ENCODE measurements around the gene PLAAT3. TPM values are rescaled to one million over a fixed set of nuclear protein-coding genes. Genes with fewer than 3 reads are reported as not detected.

The PLAAT3 gene
- total RNA-seq: 18.5 and 40.7 TPM in 2 replicates

DNA sequence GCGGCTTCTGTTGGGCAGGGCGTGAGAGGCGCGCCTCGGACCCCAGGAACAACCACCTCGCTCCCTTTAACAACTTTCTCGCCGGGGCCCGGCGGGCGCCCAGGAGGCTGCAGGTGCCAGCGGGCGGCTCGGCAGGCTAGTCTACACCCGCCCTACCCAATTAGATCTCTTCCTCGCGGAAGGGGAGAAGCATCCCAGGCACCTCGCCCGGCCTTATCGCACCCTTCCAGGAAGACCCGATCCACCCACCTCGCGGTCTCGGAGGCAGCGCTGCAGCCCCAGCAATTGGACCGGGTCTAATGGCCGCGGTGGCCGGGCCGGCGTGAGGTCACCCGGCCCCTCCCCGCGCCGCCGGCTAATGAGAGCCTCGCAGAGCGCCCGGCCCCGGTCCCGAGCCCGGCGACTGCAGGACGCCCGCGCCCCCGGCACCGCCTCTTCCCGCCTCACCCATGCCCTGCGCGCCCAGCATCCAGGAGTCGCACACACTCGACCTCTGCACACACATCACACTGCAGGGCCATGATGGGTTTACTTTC, at the start of gene PLAAT3:
Gene PLAAT3 (minus strand): TSS at position 298 of the 536 bp plus-strand sequence. CDS start 419 bp downstream, outside the sequence.

DNA sequence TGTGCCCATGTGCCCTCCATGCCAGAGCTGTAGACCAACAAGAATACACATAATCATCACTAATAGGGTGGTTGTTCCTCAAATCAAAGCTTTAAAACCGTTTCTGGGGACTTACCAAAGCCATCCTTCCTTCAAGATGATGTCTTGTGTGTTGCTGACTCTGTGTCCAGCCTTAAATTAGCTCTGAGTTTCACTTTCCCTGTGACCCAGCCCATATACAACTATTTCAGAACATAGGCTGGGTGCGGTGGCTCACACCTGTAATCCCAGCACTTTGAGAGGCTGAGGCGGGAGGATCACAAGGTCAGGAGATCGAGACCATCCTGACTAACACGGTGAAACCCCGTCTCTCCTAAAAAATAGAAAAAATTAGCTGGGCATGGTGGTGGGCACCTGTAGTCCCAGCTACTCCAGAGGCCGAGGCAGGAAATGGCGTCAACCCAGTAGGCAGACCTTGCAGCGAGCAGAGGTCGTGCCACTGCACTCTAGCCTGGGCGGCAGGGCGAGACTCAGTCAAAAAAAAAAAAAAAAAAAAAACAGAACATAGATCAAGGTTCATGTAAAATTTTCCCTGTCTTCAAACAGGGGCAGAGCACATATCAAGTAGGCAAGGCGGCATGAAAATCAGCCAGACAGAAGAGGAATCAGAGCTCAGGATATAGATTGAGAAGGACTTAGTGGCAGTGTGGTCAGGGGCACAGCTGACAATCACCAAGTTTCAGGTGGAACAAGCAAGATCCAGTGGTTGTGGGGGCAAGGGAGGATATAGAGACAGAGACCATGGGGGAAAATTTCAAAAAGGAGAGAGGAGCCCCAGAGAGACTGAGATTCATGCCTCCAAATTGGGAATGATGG, 50.8 kb downstream of the PLAAT3 start, which contains the start of gene PLAAT2:
Gene PLAAT2 (minus strand): TSS at position 179 of the 855 bp plus-strand sequence. CDS start 55 bp downstream, at position 124.

DNA sequence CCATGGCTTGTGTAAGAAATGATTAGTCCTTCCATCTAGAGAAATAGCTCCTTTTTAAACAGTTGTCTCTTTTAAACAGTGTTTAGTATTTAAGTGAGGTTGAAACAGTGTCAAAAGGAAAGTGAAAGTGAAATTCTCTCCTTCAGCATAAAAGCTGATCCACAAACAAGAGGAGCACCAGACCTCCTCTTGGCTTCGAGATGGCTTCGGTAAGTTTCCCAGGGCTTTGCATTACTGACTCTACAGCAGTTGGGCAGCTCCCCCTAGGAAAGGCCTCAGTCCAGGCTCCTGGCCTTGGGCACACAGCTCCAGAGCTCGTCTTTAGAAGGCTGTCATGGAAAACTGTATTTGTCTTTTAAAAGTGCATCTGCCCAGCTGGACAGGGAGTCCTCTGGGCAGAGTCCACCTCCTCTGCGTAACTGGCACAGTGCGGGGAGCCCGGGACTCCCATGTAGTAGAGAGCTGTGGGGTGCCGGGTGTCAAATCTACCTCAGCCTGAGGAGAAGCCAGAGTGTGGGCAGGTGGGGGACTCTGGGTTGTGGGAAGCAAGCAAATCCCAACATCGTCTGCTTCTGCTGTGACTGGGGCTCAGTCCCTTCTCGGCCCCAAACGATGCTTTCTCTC, 77.5 kb downstream of the PLAAT3 start, which contains the start of gene PLAAT4:
Gene PLAAT4 (plus strand): TSS at position 140 of the 624 bp plus-strand sequence. CDS start 61 bp downstream, at position 201.

Other genes with a start within 250 kb of the PLAAT3 start
- gene SLC22A9, start 244.6 kb downstream of the PLAAT3 start, total RNA-seq: not detected in 2 replicates
- gene PLAAT5, start 123.3 kb downstream of the PLAAT3 start, total RNA-seq: 0.09 and 0.14 TPM in 2 replicates
- 0.09 TPM in 1 of 2 replicates, not detected in the other for gene LGALS12, start 108.3 kb downstream of the PLAAT3 start, total RNA-seq
- 15.8 and 23.9 TPM in 2 replicates for gene PLAAT4, start 77.6 kb downstream of the PLAAT3 start, total RNA-seq
- 0.18 TPM in 1 of 2 replicates, not detected in the other for gene PLAAT2, start 51.1 kb downstream of the PLAAT3 start, total RNA-seq
- gene ATL3, start 56.9 kb upstream of the PLAAT3 start, total RNA-seq: 120 and 130 TPM in 2 replicates
- gene RTN3, start 67.1 kb upstream of the PLAAT3 start, total RNA-seq: 52.3 and 54.5 TPM in 2 replicates
- 7.4 and 10.2 TPM in 2 replicates for gene ZFTA, start 154.3 kb upstream of the PLAAT3 start, total RNA-seq
- gene SPINDOC, start 199.0 kb upstream of the PLAAT3 start, total RNA-seq: 8.1 and 12.1 TPM in 2 replicates
- gene MARK2, start 224.7 kb upstream of the PLAAT3 start, total RNA-seq: 4.8 and 6.3 TPM in 2 replicates

Measured in smooth muscle cell of bladder (primary cell).